ENCODE results near the gene MICAL3. TPM values are rescaled to one million over a fixed set of nuclear protein-coding genes. Genes with fewer than 3 reads are reported as not detected.

MICAL3 gene
- total RNA-seq, 1 experiment from 2014 or later, result 47.1 TPM

DNA sequence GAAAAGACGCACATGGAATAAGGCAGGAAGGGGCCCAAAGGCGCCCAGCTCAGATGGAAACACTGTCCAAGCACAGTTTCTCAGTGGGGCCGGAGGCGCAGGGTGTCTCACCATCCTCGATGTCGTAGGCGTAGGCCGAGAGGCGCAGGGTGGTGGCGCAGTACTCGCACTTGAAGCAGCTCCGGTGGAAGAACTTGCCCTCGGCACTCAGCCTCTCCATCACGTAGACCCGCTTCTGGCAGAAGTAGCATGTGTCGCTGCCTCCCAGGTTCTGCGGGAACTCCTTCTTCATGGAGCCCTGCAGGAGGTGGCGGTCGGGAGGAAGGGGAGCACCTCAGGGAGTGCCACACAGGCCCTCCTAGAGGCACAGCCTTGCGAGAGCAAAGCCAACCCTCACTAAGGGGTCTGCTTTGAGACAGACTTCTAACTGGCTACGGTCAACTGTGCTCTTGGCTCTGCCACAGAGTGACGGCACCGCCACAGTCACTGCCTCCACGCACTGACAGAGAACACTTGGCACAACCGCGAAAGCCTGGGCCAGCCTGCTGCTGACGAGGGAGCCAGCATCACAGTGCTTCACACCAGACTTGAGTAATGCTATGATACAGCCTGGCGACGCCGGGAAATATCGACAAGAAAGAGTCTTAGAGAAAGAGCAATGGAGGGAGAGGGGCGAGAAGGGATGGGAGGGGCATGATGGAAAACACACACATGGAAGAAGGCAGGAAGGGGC, 152.5 kb downstream of the MICAL3 start:
- Histone ChIP-seq H3K4me1 (ENCODE audit: control insufficient read depth, insufficient read depth, low read length) (no peaks in the 10 kb centered on the region), H3K36me3 (ENCODE audit: control insufficient read depth, insufficient read depth, low read length) (no peaks in the 10 kb centered on the region), H3K27ac (ENCODE audit: low read length) (no peak overlapping the region), H3K9me3 (ENCODE audit: control insufficient read depth, insufficient read depth, low read depth, low read length) (no peaks in the 10 kb centered on the region), H3K4me3 (ENCODE audit: low read depth in 2 of 2, low read length in 2 of 2) (no peak overlapping the region), H3K27me3 (ENCODE audit: control insufficient read depth, insufficient read depth, low read length) (no peaks in the 10 kb centered on the region)
- CTCF ChIA-PET, result no interaction called here
- POLR2A ChIA-PET, result no interaction called here
- ATAC-seq (no peak), DNase-seq (ENCODE audit: low read depth, low spot score) (no peak)
- intact Hi-C loops (cut with micrococcal nuclease; ENCODE audit: unreplicated experiment), result no loop called here
- TF ChIP-seq TCF7L2 (IDR thresholded peaks at IDR 0.05; ENCODE audit: low read depth, low read length), result no peak
- TF ChIP-seq POLR2AphosphoS5 (IDR thresholded peaks at IDR 0.05; ENCODE audit: low read depth, low read length), result no peak
- TF ChIP-seq, protein P1, sequence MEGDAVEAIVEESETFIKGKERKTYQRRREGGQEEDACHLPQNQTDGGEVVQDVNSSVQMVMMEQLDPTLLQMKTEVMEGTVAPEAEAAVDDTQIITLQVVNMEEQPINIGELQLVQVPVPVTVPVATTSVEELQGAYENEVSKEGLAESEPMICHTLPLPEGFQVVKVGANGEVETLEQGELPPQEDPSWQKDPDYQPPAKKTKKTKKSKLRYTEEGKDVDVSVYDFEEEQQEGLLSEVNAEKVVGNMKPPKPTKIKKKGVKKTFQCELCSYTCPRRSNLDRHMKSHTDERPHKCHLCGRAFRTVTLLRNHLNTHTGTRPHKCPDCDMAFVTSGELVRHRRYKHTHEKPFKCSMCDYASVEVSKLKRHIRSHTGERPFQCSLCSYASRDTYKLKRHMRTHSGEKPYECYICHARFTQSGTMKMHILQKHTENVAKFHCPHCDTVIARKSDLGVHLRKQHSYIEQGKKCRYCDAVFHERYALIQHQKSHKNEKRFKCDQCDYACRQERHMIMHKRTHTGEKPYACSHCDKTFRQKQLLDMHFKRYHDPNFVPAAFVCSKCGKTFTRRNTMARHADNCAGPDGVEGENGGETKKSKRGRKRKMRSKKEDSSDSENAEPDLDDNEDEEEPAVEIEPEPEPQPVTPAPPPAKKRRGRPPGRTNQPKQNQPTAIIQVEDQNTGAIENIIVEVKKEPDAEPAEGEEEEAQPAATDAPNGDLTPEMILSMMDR (IDR thresholded peaks at IDR 0.05), result no peak
- TF ChIP-seq, protein P2, sequence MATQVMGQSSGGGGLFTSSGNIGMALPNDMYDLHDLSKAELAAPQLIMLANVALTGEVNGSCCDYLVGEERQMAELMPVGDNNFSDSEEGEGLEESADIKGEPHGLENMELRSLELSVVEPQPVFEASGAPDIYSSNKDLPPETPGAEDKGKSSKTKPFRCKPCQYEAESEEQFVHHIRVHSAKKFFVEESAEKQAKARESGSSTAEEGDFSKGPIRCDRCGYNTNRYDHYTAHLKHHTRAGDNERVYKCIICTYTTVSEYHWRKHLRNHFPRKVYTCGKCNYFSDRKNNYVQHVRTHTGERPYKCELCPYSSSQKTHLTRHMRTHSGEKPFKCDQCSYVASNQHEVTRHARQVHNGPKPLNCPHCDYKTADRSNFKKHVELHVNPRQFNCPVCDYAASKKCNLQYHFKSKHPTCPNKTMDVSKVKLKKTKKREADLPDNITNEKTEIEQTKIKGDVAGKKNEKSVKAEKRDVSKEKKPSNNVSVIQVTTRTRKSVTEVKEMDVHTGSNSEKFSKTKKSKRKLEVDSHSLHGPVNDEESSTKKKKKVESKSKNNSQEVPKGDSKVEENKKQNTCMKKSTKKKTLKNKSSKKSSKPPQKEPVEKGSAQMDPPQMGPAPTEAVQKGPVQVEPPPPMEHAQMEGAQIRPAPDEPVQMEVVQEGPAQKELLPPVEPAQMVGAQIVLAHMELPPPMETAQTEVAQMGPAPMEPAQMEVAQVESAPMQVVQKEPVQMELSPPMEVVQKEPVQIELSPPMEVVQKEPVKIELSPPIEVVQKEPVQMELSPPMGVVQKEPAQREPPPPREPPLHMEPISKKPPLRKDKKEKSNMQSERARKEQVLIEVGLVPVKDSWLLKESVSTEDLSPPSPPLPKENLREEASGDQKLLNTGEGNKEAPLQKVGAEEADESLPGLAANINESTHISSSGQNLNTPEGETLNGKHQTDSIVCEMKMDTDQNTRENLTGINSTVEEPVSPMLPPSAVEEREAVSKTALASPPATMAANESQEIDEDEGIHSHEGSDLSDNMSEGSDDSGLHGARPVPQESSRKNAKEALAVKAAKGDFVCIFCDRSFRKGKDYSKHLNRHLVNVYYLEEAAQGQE (IDR thresholded peaks at IDR 0.05; ENCODE audit: insufficient read depth in 1 of 2, low read depth in 2 of 2, low read length in 1 of 2), result no peak
- TF ChIP-seq SIN3A (IDR thresholded peaks at IDR 0.05; ENCODE audit: borderline replicate concordance, insufficient read depth, low read depth, low read length), result no peak
- BruUV-seq (replicated peaks), result no TSS peak
- in situ Hi-C loops (cut with HindIII; ENCODE audit: low pct_unique_long_range_greater_than_20kb, low sequenced_read_pairs), result no loop called here

DNA sequence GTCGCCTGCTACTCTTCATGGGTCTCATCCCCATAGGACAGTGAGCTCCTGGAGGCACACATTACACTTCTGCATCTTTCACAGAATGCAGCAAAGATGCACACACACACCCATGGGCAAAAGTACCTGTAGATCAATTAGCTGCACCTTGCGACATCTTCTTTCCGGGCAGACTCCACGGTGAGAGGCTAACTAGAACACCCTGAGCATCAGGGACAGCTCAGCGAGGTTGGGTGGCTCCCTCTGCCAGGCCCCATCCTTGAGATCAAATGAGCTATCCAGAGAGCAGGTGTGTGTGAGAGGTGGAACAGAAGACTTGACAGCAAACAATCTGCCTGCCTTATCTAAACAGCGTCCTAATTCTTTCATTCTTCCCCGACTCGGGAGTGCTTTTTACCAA, 154.0 kb downstream of the MICAL3 start:
- ATAC-seq (no peak), DNase-seq (ENCODE audit: low read depth, low spot score) (no peak)
- H3K27me3 ChIP-seq (ENCODE audit: control insufficient read depth, insufficient read depth, low read length), result no peaks in the 10 kb centered on the region
- no peaks in the 10 kb centered on the region for H3K36me3 ChIP-seq (ENCODE audit: control insufficient read depth, insufficient read depth, low read length)
- no peak overlapping the region for H3K4me3 ChIP-seq (ENCODE audit: low read depth in 2 of 2, low read length in 2 of 2)
- POLR2A ChIA-PET, result no interaction called here
- intact Hi-C loops (cut with micrococcal nuclease; ENCODE audit: unreplicated experiment) (no loop called here), in situ Hi-C loops (cut with HindIII; ENCODE audit: low pct_unique_long_range_greater_than_20kb, low sequenced_read_pairs) (no loop called here)
- TF ChIP-seq POLR2AphosphoS5 (IDR thresholded peaks at IDR 0.05; ENCODE audit: low read depth, low read length) (no peak), SIN3A (IDR thresholded peaks at IDR 0.05; ENCODE audit: borderline replicate concordance, insufficient read depth, low read depth, low read length) (no peak), TCF7L2 (IDR thresholded peaks at IDR 0.05; ENCODE audit: low read depth, low read length) (no peak)
- TF ChIP-seq, protein P2 (IDR thresholded peaks at IDR 0.05; ENCODE audit: insufficient read depth in 1 of 2, low read depth in 2 of 2, low read length in 1 of 2), result no peak
- TF ChIP-seq, protein P1 (IDR thresholded peaks at IDR 0.05), result no peak
- no TSS peak for BruUV-seq (replicated peaks)
- H3K27ac ChIP-seq (ENCODE audit: low read length), result no peak overlapping the region
- no peaks in the 10 kb centered on the region for H3K9me3 ChIP-seq (ENCODE audit: control insufficient read depth, insufficient read depth, low read depth, low read length)
- H3K4me1 ChIP-seq (ENCODE audit: control insufficient read depth, insufficient read depth, low read length), result no peaks in the 10 kb centered on the region
- CTCF ChIA-PET, result no interaction called here

Data from Panc1 (cell line).